IMR-90 (cell line): ENCODE measurements around the gene TVP23C. TPM values are rescaled to one million over a fixed set of nuclear protein-coding genes. Genes with fewer than 3 reads are reported as not detected.
"Not testable (repeated sequence)": the region's sequence is repeated elsewhere in the genome, so short reads cannot be mapped to it uniquely, and the experiment has no call there.

Experiments
- ATAC-seq: fragments of 200-7000 bp; cut with Tn5 transposase; 2 replicates; pipeline ENCODE4 v1.9.1; 2020; ENCODE audit warnings: low read depth, mild to moderate bottlenecking, moderate library complexity
- BruUV-seq: library from RNA; stranded (reverse); fragments of 400-500 nt; replicated peaks from 2 replicates; lab custom pipeline; 2021; lab: Mats Ljungman, UMichigan
- CTCF ChIA-PET: fragments of 300-600 bp; formaldehyde crosslinking; extraction: SDS; loops from one replicate; lab custom pipeline; 2021; ENCODE audit warnings: antibody characterized with exemption; lab: Yijun Ruan, JAX
- POLR2A ChIA-PET: fragments of 300-600 bp; sonication (Branson Sonifier 250); formaldehyde crosslinking; loops from one replicate; lab custom pipeline; 2022; ENCODE audit warnings: antibody characterized with exemption; ENCODE audit not compliant: unreplicated experiment; lab: Charles Lee
- DNase-seq: peaks from one replicate; pipeline ENCODE4 v3.0.0; 2013
- H2AFZ ChIP-seq: replicated peaks from 2 replicates; pipeline ENCODE3; 2013; ENCODE audit warnings: low read length, mild to moderate bottlenecking; ENCODE audit not compliant: poor library complexity
- H2AK5ac ChIP-seq: 2 replicates; pipeline ENCODE4 v1.6.1; 2013; ENCODE audit warnings: low read depth, low read length, inconsistent platforms
- H2AK9ac ChIP-seq: replicated peaks from 2 replicates; pipeline ENCODE3; 2013; ENCODE audit warnings: mild to moderate bottlenecking, low read depth, low read length, moderate library complexity; ENCODE audit not compliant: poor library complexity
- H2BK120ac ChIP-seq: 2 replicates; pipeline ENCODE4 v1.6.1; 2013; ENCODE audit warnings: low read depth, low read length, inconsistent platforms
- H2BK15ac ChIP-seq: 3 replicates; pipeline ENCODE4 v1.6.1; 2013; ENCODE audit warnings: low read depth, low read length, inconsistent platforms
- H2BK20ac ChIP-seq: 2 replicates; pipeline ENCODE4 v1.6.1; 2013; ENCODE audit warnings: low read depth, mild to moderate bottlenecking, inconsistent platforms, low read length, moderate library complexity
- H2BK5ac ChIP-seq: 2 replicates; pipeline ENCODE4 v1.6.1; 2013; ENCODE audit warnings: mild to moderate bottlenecking, low read depth, low read length, inconsistent platforms; ENCODE audit not compliant: poor library complexity, severe bottlenecking
- H3K14ac ChIP-seq: replicated peaks from 2 replicates; pipeline ENCODE4 v1.6.1; 2013; ENCODE audit warnings: low read depth, low read length, inconsistent platforms
- H3K18ac ChIP-seq: 2 replicates; pipeline ENCODE4 v1.6.1; 2013; ENCODE audit warnings: low read depth, low read length, control low read depth
- H3K23ac ChIP-seq: 2 replicates; pipeline ENCODE4 v1.6.1; 2013; ENCODE audit warnings: low read depth, low read length, inconsistent platforms
- H3K27ac ChIP-seq: 2 replicates; pipeline ENCODE4 v1.5.1; 2013; ENCODE audit warnings: mild to moderate bottlenecking, control low read depth, low read length; ENCODE audit not compliant: insufficient read depth
- H3K27me3 ChIP-seq: 2 replicates; pipeline ENCODE4 v1.6.1; 2013; ENCODE audit warnings: low read length; ENCODE audit not compliant: control insufficient read depth, insufficient read depth
- H3K36me3 ChIP-seq: 2 replicates; pipeline ENCODE4 v1.6.1; 2013; ENCODE audit warnings: low read length, mixed read lengths; ENCODE audit not compliant: control insufficient read depth, insufficient read depth
- H3K4ac ChIP-seq: 2 replicates; pipeline ENCODE4 v1.6.1; 2013; ENCODE audit warnings: low read depth, low read length, inconsistent platforms
- H3K4me1 ChIP-seq: 2 replicates; pipeline ENCODE4 v1.6.1; 2013; ENCODE audit warnings: low read length, mixed read lengths; ENCODE audit not compliant: control insufficient read depth, insufficient read depth
- H3K4me2 ChIP-seq: 2 replicates; pipeline ENCODE4 v1.6.1; 2013; ENCODE audit warnings: low read depth, mild to moderate bottlenecking, control low read depth, low read length, moderate library complexity
- H3K4me3 ChIP-seq: 2 replicates; pipeline ENCODE4 v1.5.1; 2013; ENCODE audit warnings: low read depth, mild to moderate bottlenecking, control low read depth, low read length, moderate library complexity; ENCODE audit not compliant: insufficient read depth
- H3K56ac ChIP-seq: 2 replicates; pipeline ENCODE4 v1.6.1; 2013; ENCODE audit warnings: low read length, inconsistent platforms; ENCODE audit not compliant: insufficient read depth; ENCODE audit errors: extremely low read depth
- H3K79me1 ChIP-seq, 2 experiments: 2 replicates each; pipeline ENCODE4 v1.6.1; 2013; ENCODE audit warnings: low read length in 2 of 2, inconsistent platforms in 1 of 2, low read depth in 1 of 2
- H3K9ac ChIP-seq: 2 replicates; pipeline ENCODE4 v1.6.1; 2013; ENCODE audit warnings: low read depth, low read length, control low read depth
- H3K9me1 ChIP-seq: 2 replicates; pipeline ENCODE4 v1.6.1; 2013; ENCODE audit warnings: low read length, inconsistent platforms; ENCODE audit not compliant: insufficient read depth
- H3K9me3 ChIP-seq: 2 replicates; pipeline ENCODE4 v1.6.1; 2013; ENCODE audit warnings: low read length; ENCODE audit not compliant: control insufficient read depth, insufficient read depth
- H4K20me1 ChIP-seq: 2 replicates; pipeline ENCODE4 v1.6.1; 2013; ENCODE audit warnings: low read length, inconsistent platforms; ENCODE audit not compliant: insufficient read depth
- H4K5ac ChIP-seq: 2 replicates; pipeline ENCODE4 v1.6.1; 2013; ENCODE audit warnings: mild to moderate bottlenecking, low read depth, low read length, control low read depth
- H4K8ac ChIP-seq, 2 experiments: 2 replicates each; pipeline ENCODE4 v1.6.1; 2013; ENCODE audit warnings: low read depth in 2 of 2, low read length in 2 of 2, control low read depth in 1 of 2, inconsistent platforms in 1 of 2
- H4K91ac ChIP-seq: 2 replicates; pipeline ENCODE4 v1.6.1; 2013; ENCODE audit warnings: low read depth, low read length, inconsistent platforms; ENCODE audit not compliant: insufficient read depth
- WGBS, 2 experiments: methylation state at CpG; one replicate each; pipeline versions ENCODE4 v1.1.5 to v1.1.7; 2013; ENCODE audit warnings: missing lambda C conversion rate in 2 of 2; ENCODE audit not compliant: insufficient read length in 1 of 2; ENCODE audit errors: extremely low coverage in 2 of 2; 5-methylcytosine and 5-hydroxymethylcytosine counted together
- dilution Hi-C: fragments of 300-500 bp; cut with HindIII; formaldehyde crosslinking; loops from one replicate; pipeline ENCODE4 v1.14.3; 2018; ENCODE audit warnings: low sequenced_read_pairs; ENCODE audit not compliant: unreplicated experiment
- in situ Hi-C: fragments of 300-500 bp; cut with MboI; formaldehyde crosslinking; loops from 3 replicates; pipeline ENCODE4 v1.14.3; 2019; ENCODE audit warnings: low sequenced_read_pairs, inconsistent platforms, mixed read lengths
- intact Hi-C: fragments of 100-400 bp; cut with micrococcal nuclease; formaldehyde crosslinking; loops from 2 replicates; pipeline ENCODE4 v1.10.0; 2022
- polyA plus RNA-seq, 3 experiments: library from polyadenylated mRNA; depleted of rRNA; stranded (reverse); fragments of >200 nt; gene quantifications; 2 replicates each; pipeline ENCODE4 v1.2.3, GENCODE V29; 2012; ENCODE audit warnings: low replicate concordance in 1 of 3
- total RNA-seq: library from RNA; depleted of rRNA; stranded (reverse); fragments of >200 nt; gene quantifications from 2 replicates; pipeline ENCODE4 v1.2.3, GENCODE V29; 2012

TVP23C gene
- total and polyA plus RNA-seq, 2 of the 4 experiments (the other 2 are of a cell fraction): 7.5 to 12.0 TPM

GRCh38 chr17:15583313-15583712 is 20.0 kb upstream of the TVP23C start:
- H3K9me3 ChIP-seq, intact Hi-C loops, H3K79me1 ChIP-seq, in situ Hi-C loops, H2BK20ac ChIP-seq, DNase-seq, H3K4ac ChIP-seq, BruUV-seq, H2AK9ac ChIP-seq, H3K36me3 ChIP-seq, H2BK120ac ChIP-seq, H4K8ac ChIP-seq, H4K20me1 ChIP-seq, H3K23ac ChIP-seq, H2AFZ ChIP-seq, H3K27ac ChIP-seq, H3K14ac ChIP-seq, dilution Hi-C loops, H2AK5ac ChIP-seq, H2BK5ac ChIP-seq, H4K91ac ChIP-seq, CTCF ChIA-PET, H3K9me1 ChIP-seq, H3K18ac ChIP-seq, H3K4me2 ChIP-seq, H4K5ac ChIP-seq, H3K56ac ChIP-seq, H3K27me3 ChIP-seq, H3K4me1 ChIP-seq, H3K4me3 ChIP-seq, ATAC-seq, POLR2A ChIA-PET, H3K9ac ChIP-seq, H2BK15ac ChIP-seq: not testable (repeated sequence)
- WGBS, 2 experiments: no CpG with 5 or more reads among the region's 5 CpGs

DNA sequence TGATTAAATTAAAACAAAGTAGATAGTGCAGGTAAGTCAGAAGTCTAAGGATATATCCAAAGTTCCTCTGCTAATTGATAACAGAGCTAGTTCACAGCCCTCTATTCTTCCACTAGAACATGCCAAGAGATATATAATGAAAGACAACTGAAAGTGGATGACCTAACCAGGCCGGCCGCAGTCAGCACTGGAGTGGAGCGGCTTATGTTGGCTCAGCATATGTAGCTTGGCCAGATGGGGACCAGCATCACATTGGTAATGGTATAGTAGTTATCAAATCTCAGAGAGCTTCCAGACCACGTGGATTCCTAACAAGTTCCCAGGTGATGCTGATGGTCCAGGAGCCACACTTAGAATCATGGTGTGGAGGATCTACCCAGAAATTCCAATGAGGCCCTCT is 18.2 kb upstream of the TVP23C start:
- CTCF ChIA-PET, H4K8ac ChIP-seq, H3K56ac ChIP-seq, H3K18ac ChIP-seq, H4K5ac ChIP-seq, H3K36me3 ChIP-seq, H3K9ac ChIP-seq, H3K23ac ChIP-seq, in situ Hi-C loops, H3K4me3 ChIP-seq, H3K27me3 ChIP-seq, H3K79me1 ChIP-seq, dilution Hi-C loops, H2BK120ac ChIP-seq, H3K9me1 ChIP-seq, H3K14ac ChIP-seq, DNase-seq, POLR2A ChIA-PET, ATAC-seq, H2BK20ac ChIP-seq, H2AK5ac ChIP-seq, BruUV-seq, intact Hi-C loops, H2BK5ac ChIP-seq, H2AK9ac ChIP-seq, H3K9me3 ChIP-seq, H2BK15ac ChIP-seq, H3K4me2 ChIP-seq, H3K4me1 ChIP-seq, H4K20me1 ChIP-seq, H3K4ac ChIP-seq, H4K91ac ChIP-seq, H2AFZ ChIP-seq, H3K27ac ChIP-seq: not testable (repeated sequence)
- no CpG with 5 or more reads among the region's 4 CpGs for WGBS, 2 experiments
